HEK293 (cell line): ENCODE data around the gene POLL.

ENCODE experiments used
- INSM2 ChIP-seq: fragments of 450-650 bp; formaldehyde crosslinking; IDR thresholded peaks from 2 replicates; pipeline ENCODE4 v1.5.1; 2016; ENCODE audit warnings: missing biosample characterization, missing genetic modification characterization
- PRDM4 ChIP-seq: fragments of 450-650 bp; formaldehyde crosslinking; IDR thresholded peaks from 2 replicates; pipeline ENCODE4 v1.5.1; 2017; ENCODE audit warnings: missing biosample characterization, missing genetic modification characterization
- SCRT1 ChIP-seq: fragments of 450-650 bp; formaldehyde crosslinking; IDR thresholded peaks from 2 replicates; pipeline ENCODE4 v1.5.1; 2016; ENCODE audit warnings: missing biosample characterization, missing genetic modification characterization, borderline replicate concordance
- TRIM28 ChIP-seq: IDR thresholded peaks from 2 replicates; pipeline ENCODE4 v1.6.1; 2011; ENCODE audit warnings: low read length, control low read depth, borderline replicate concordance
- ZIC2 ChIP-seq: fragments of 450-650 bp; formaldehyde crosslinking; IDR thresholded peaks from 2 replicates; pipeline ENCODE4 v1.5.1; 2016; ENCODE audit warnings: missing biosample characterization, missing genetic modification characterization
- ZNF169 ChIP-seq: fragments of 450-650 bp; formaldehyde crosslinking; IDR thresholded peaks from 2 replicates; pipeline ENCODE4 v1.5.1; 2016; ENCODE audit warnings: missing biosample characterization, missing genetic modification characterization
- ZNF221 ChIP-seq: fragments of 450-650 bp; formaldehyde crosslinking; IDR thresholded peaks from 2 replicates; pipeline ENCODE4 v1.5.1; 2017; ENCODE audit warnings: missing biosample characterization, missing genetic modification characterization, borderline replicate concordance
- ZNF23 ChIP-seq: fragments of 450-650 bp; formaldehyde crosslinking; IDR thresholded peaks from 2 replicates; pipeline ENCODE4 v1.5.1; 2016; ENCODE audit warnings: missing biosample characterization, missing genetic modification characterization, borderline replicate concordance
- ZNF239 ChIP-seq: fragments of 450-650 bp; formaldehyde crosslinking; IDR thresholded peaks from 2 replicates; pipeline ENCODE4 v1.5.1; 2016; ENCODE audit warnings: missing biosample characterization, missing genetic modification characterization
- ZNF274 ChIP-seq, 2 experiments: fragments of 200-500 bp in 1 of 2; fragments of 450-650 bp in 1 of 2; sonication (Bioruptor generic) in 1 of 2; formaldehyde crosslinking in 1 of 2; IDR thresholded peaks; 2 replicates each; pipeline versions ENCODE4 v1.5.1 to v1.6.1; 2014 to 2016; ENCODE audit warnings: borderline replicate concordance in 1 of 2, inconsistent platforms in 1 of 2, low read length in 1 of 2, missing biosample characterization in 1 of 2, missing genetic modification characterization in 1 of 2
- ZNF302 ChIP-seq: fragments of 450-650 bp; formaldehyde crosslinking; IDR thresholded peaks from 2 replicates; pipeline ENCODE4 v1.5.1; 2016; ENCODE audit warnings: missing biosample characterization, missing genetic modification characterization, low read depth
- ZNF37A ChIP-seq: fragments of 450-650 bp; IDR thresholded peaks from 2 replicates; pipeline ENCODE4 v1.5.1; 2018; ENCODE audit warnings: missing biosample characterization, missing genetic modification characterization
- ZNF404 ChIP-seq: fragments of 450-650 bp; formaldehyde crosslinking; IDR thresholded peaks from 2 replicates; pipeline ENCODE4 v1.5.1; 2017; ENCODE audit warnings: missing biosample characterization, missing genetic modification characterization
- ZNF416 ChIP-seq: fragments of 450-650 bp; formaldehyde crosslinking; IDR thresholded peaks from 2 replicates; pipeline ENCODE4 v1.5.1; 2016; ENCODE audit warnings: missing biosample characterization, missing genetic modification characterization
- ZNF433 ChIP-seq: fragments of 450-650 bp; formaldehyde crosslinking; IDR thresholded peaks from 2 replicates; pipeline ENCODE4 v1.5.1; 2016; ENCODE audit warnings: missing biosample characterization, missing genetic modification characterization, low read depth
- ZNF518A ChIP-seq: fragments of 450-650 bp; formaldehyde crosslinking; conservative IDR thresholded peaks from 2 replicates; pipeline ENCODE4 v1.5.1; 2016; ENCODE audit warnings: low read depth, missing biosample characterization, missing genetic modification characterization
- ZNF596 ChIP-seq: fragments of 450-650 bp; IDR thresholded peaks from 2 replicates; pipeline ENCODE4 v1.5.0; 2018; ENCODE audit warnings: missing biosample characterization, mild to moderate bottlenecking, missing genetic modification characterization, moderate library complexity
- ZNF629 ChIP-seq: fragments of 450-650 bp; formaldehyde crosslinking; IDR thresholded peaks from 2 replicates; pipeline ENCODE4 v1.5.1; 2017; ENCODE audit warnings: missing biosample characterization, missing genetic modification characterization
- ZNF639 ChIP-seq: fragments of 450-650 bp; formaldehyde crosslinking; IDR thresholded peaks from 2 replicates; pipeline ENCODE4 v1.5.1; 2016; ENCODE audit warnings: missing biosample characterization, missing genetic modification characterization
- ZNF670 ChIP-seq: fragments of 450-650 bp; formaldehyde crosslinking; IDR thresholded peaks from 2 replicates; pipeline ENCODE4 v1.5.1; 2016; ENCODE audit warnings: missing biosample characterization, missing genetic modification characterization, low read depth
- ZNF707 ChIP-seq: fragments of 450-650 bp; formaldehyde crosslinking; IDR thresholded peaks from 2 replicates; pipeline ENCODE4 v1.5.1; 2016; ENCODE audit warnings: missing biosample characterization, missing genetic modification characterization
- ZSCAN18 ChIP-seq: fragments of 450-650 bp; formaldehyde crosslinking; IDR thresholded peaks from 2 replicates; pipeline ENCODE4 v1.5.1; 2016; ENCODE audit warnings: missing biosample characterization, missing genetic modification characterization
- ZSCAN30 ChIP-seq: fragments of 450-650 bp; IDR thresholded peaks from 2 replicates; pipeline ENCODE4 v1.5.1; 2018; ENCODE audit warnings: missing biosample characterization, mild to moderate bottlenecking, missing genetic modification characterization, moderate library complexity
- ZSCAN4 ChIP-seq: fragments of 450-650 bp; formaldehyde crosslinking; IDR thresholded peaks from 2 replicates; pipeline ENCODE4 v1.5.1; 2017; ENCODE audit warnings: missing biosample characterization, missing genetic modification characterization

Gene POLL

GRCh38 chr10:101595591-101596433 lies 7.8 kb upstream of the POLL start (continued):
- TF ChIP-seq PRDM4 (tag by site-specific recombination) (no peak), ZNF707 (no peak), ZNF239 (tag by site-specific recombination) (no peak), ZSCAN4 (no peak), ZNF274 (IDR thresholded peaks at IDR 0.05; ENCODE audit: low read length) (no peak), ZNF274 (tag by site-specific recombination; IDR thresholded peaks at IDR 0.05; ENCODE audit: borderline replicate concordance) (no peak), ZNF629 (tag by site-specific recombination) (peak; percentile 40; the same call in 1 of the 2 replicates), ZNF169 (tag by site-specific recombination) (no peak), ZNF37A (tag by site-specific recombination) (no peak), ZNF433 (tag by site-specific recombination) (no peak), ZNF23 (tag by site-specific recombination) (no peak), SCRT1 (no peak), ZSCAN30 (no peak), ZNF518A (no peak), ZNF221 (tag by site-specific recombination) (no peak), ZNF302 (tag by site-specific recombination) (no peak), ZNF404 (no peak), ZSCAN18 (tag by site-specific recombination) (no peak), ZNF596 (tag by site-specific recombination) (no peak), ZIC2 (peak; percentile 39), ZNF639 (tag by site-specific recombination) (no peak), ZNF670 (tag by site-specific recombination) (no peak), INSM2 (tag by site-specific recombination) (peak; percentile 89), TRIM28 (no peak), ZNF416 (no peak)
